Mammary microvascular endothelial cell (primary cell): ENCODE results near the gene MAP7D3. TPM values are rescaled to one million over a fixed set of nuclear protein-coding genes. Genes with fewer than 3 reads are reported as not detected.

Source experiments
- total RNA-seq: library from RNA; depleted of rRNA; stranded (reverse); fragments of >200 nt; gene quantifications from 2 replicates; pipeline ENCODE4 v1.2.3, GENCODE V29; 2015

Gene MAP7D3, protein sequence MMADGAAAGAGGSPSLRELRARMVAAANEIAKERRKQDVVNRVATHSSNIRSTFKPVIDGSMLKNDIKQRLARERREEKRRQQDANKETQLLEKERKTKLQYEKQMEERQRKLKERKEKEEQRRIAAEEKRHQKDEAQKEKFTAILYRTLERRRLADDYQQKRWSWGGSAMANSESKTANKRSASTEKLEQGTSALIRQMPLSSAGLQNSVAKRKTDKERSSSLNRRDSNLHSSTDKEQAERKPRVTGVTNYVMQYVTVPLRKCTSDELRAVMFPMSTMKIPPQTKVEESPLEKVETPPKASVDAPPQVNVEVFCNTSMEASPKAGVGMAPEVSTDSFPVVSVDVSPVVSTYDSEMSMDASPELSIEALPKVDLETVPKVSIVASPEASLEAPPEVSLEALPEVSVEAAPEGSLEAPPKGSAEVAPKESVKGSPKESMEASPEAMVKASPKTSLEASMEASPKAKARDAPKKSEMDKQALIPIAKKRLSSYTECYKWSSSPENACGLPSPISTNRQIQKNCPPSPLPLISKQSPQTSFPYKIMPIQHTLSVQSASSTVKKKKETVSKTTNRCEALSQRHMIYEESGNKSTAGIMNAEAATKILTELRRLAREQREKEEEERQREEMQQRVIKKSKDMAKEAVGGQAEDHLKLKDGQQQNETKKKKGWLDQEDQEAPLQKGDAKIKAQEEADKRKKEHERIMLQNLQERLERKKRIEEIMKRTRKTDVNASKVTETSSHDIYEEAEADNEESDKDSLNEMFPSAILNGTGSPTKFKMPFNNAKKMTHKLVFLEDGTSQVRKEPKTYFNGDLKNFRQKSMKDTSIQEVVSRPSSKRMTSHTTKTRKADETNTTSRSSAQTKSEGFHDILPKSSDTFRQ
- total RNA-seq, result 30.8 and 34.9 TPM in 2 replicates

DNA sequence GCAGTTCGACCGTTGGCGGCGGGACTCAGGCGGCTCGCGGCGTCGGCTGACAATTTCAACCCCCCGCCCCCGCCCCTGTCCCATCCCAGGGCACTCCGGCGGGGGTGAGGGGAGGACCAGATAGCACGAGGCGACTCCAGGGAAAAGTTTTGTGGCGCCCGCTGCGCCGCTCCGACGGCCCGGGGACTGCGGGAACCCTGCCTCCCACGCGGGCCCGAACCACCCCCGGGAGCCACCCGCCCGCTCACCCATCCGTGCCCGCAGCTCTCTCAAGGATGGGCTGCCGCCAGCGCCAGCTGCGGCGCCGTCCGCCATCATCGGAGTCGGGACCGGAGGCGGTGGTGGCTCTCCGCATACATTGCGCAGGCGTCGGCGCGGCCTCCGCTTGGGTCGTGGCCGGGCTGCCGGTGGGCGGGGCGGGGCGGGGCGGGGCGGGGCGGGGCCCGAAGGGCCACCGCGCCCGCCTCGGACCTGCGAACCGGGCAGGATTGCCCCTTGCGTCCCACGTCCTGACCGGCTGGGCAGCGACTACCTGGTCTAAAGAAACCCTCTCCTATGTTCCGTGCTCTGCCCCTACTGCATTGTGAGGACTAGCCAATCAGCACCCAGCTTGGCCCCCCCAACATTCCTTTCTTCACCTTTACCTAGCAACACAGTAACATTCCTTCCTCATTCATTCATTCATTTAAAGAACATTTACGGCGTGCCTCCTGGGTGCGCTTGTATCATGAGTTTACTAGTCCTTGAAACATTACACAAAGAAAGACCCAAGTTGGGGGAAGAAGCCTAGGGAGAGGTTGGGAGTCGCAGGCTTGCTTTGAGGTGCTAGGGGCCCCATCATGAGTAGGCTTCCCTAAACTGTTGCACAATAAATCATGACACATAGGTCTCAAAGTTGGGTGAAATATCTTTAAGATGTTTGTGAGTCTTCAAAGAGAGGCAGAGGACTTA is at the start of gene MAP7D3:
MAP7D3 (minus strand) TSS at position 360 of the 951 bp plus-strand sequence; CDS start at position 318, 42 bp downstream.

DNA sequence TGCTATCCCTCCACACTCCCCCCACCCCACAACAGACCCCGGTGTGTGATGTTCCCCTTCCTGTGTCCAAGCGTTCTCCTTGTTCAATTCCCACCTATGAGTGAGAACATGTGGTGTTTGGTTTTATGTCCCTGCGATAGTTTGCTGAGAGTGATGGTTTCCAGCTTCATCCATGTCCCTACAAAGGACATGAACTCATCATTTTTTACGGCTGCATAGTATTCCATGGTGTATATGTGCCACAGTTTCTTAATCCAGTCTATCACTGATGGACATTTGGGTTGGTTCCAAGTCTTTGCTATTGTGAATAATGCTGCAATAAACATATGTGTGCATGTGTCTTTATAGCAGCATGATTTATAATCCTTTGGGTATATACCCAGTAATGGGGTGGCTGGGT is 49.5 kb upstream of the MAP7D3 start, which contains the start of gene ADGRG4:
ADGRG4 (plus strand) TSS at position 243 of the 400 bp plus-strand sequence. CDS start 7,815 bp downstream, outside the sequence.

Other genes starting within 250 kb of the MAP7D3 start
- 95.5 and 117 TPM in 2 replicates for gene FHL1, start 103.9 kb downstream of the MAP7D3 start, total RNA-seq
- 0.07 and 0.10 TPM in 2 replicates for gene ADGRG4, start 49.6 kb upstream of the MAP7D3 start, total RNA-seq
- not detected in 2 replicates for gene BRS3, start 236.5 kb upstream of the MAP7D3 start, total RNA-seq
- gene HTATSF1, start 246.2 kb upstream of the MAP7D3 start, total RNA-seq, result 36.8 and 45.3 TPM in 2 replicates